ENCODE measurements around the gene KDM2A. TPM values are rescaled to one million over a fixed set of nuclear protein-coding genes. Genes with fewer than 3 reads are reported as not detected.
A peak's percentile ranks its signal among the peaks of the same experiment; 100 is the strongest.

Gene KDM2A
- total RNA-seq, 3 donors from 2014 or later = 47.0 to 64.1 (median 61.9) TPM

- peak in 1 of 2 donors; percentile 51 for DNase-seq (ENCODE audit: low spot score in 2 of 2)
- Histone ChIP-seq H3K27ac (peak overlapping the region; percentile 59 to 69), H3K27me3 (no peaks in the 10 kb centered on the region), H3K36me3 (no peaks in the 10 kb centered on the region), H3K4me1 (peaks cover 3 to 19% of the 10 kb centered on the region in 2 donors), H3K4me3 (peak overlapping the region; percentile 19 to 69 (median 47)), H3K9me3 (no peaks in the 10 kb centered on the region)
- intact Hi-C loops (cut with DNase I; ENCODE audit: low total_unique reads) = no loop called here
- TF ChIP-seq POLR2AphosphoS5 (IDR thresholded peaks at IDR 0.05) (no peak), CTCF (IDR thresholded peaks at IDR 0.05) (no peak), POLR2A (IDR thresholded peaks at IDR 0.05) (no peak)
Observed at GRCh38 chr11:67261640-67261945, 142.5 kb downstream of the KDM2A start.

GRCh38 chr11:67261946-67262681, 143.1 kb downstream of the KDM2A start:
- no peak for DNase-seq (ENCODE audit: low spot score in 2 of 2)
- Histone ChIP-seq H3K27me3 (no peaks in the 10 kb centered on the region), H3K27ac (peak overlapping the region; percentile 69 to 73), H3K36me3 (no peaks in the 10 kb centered on the region), H3K4me3 (peak overlapping the region in 2 of 3 donors; percentile 47 to 69), H3K9me3 (no peaks in the 10 kb centered on the region), H3K4me1 (peaks cover 3 to 19% of the 10 kb centered on the region in 2 donors)
- TF ChIP-seq POLR2AphosphoS5 (IDR thresholded peaks at IDR 0.05) (no peak), CTCF (IDR thresholded peaks at IDR 0.05) (no peak), POLR2A (IDR thresholded peaks at IDR 0.05) (no peak)
- intact Hi-C loops (cut with DNase I; ENCODE audit: low total_unique reads) = no loop called here

- DNase-seq (ENCODE audit: low spot score in 2 of 2) = peak; percentile 73 to 81
- Histone ChIP-seq H3K36me3 (no peaks in the 10 kb centered on the region), H3K27me3 (no peaks in the 10 kb centered on the region), H3K9me3 (no peaks in the 10 kb centered on the region), H3K4me3 (peak overlapping the region in 1 of 3 donors; percentile 16), H3K4me1 (peaks cover 3 to 25% of the 10 kb centered on the region in 2 donors), H3K27ac (peak overlapping the region; percentile 33 to 73)
- peak; percentile 27 to 85 (median 74) for TF ChIP-seq CTCF (IDR thresholded peaks at IDR 0.05)
- TF ChIP-seq POLR2AphosphoS5 (IDR thresholded peaks at IDR 0.05) = peak; percentile 39 to 60 (median 39)
- no peak for TF ChIP-seq POLR2A (IDR thresholded peaks at IDR 0.05)
- intact Hi-C loops (cut with DNase I; ENCODE audit: low total_unique reads) = loop anchor here (1.0 kb wide), 1 partner anchor 51 kb away; no protein-coding TSS in a partner anchor
Observed at GRCh38 chr11:67262731-67263675, 143.9 kb downstream of the KDM2A start.

GRCh38 chr11:67264260-67264659, 145.2 kb downstream of the KDM2A start:
- TF ChIP-seq POLR2A (IDR thresholded peaks at IDR 0.05) (no peak), CTCF (IDR thresholded peaks at IDR 0.05) (no peak)
- H3K4me1 ChIP-seq = peaks cover 7 to 33% of the 10 kb centered on the region in 2 donors
- H3K9me3 ChIP-seq = no peaks in the 10 kb centered on the region
- no peaks in the 10 kb centered on the region for H3K27me3 ChIP-seq
- no peak for DNase-seq (ENCODE audit: low spot score in 2 of 2)
- H3K36me3 ChIP-seq = no peaks in the 10 kb centered on the region
- H3K4me3 ChIP-seq = no peak overlapping the region
- intact Hi-C loops (cut with DNase I; ENCODE audit: low total_unique reads) = no loop called here
- no peak overlapping the region for H3K27ac ChIP-seq
